ENCODE results near the gene LAYN.

LAYN gene

DNA sequence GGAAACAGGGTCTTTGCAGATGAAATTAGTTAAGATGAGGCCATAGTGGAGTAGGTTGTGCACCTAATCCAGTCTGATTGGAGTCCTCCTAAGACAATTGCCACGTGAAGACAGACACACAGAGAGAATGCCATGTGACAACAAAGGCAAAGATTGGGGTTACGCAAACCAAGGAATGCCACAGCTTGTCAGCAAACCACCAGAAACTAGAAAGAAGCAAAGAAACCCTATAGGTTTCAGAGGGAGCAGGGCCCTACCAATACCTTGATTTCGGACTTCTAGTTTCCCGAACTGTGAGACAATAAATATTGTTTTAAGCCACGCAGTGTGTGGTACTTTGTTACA, 8.2 kb upstream of the LAYN start:
- H3K27me3 Mint-ChIP-seq (ENCODE audit: low read depth) = peaks cover 27% of the 10 kb centered on the region
- H3K36me3 Mint-ChIP-seq (ENCODE audit: low read depth) = no peaks in the 10 kb centered on the region
- no peaks in the 10 kb centered on the region for H3K4me1 Mint-ChIP-seq
- TF ChIP-seq, protein P1, sequence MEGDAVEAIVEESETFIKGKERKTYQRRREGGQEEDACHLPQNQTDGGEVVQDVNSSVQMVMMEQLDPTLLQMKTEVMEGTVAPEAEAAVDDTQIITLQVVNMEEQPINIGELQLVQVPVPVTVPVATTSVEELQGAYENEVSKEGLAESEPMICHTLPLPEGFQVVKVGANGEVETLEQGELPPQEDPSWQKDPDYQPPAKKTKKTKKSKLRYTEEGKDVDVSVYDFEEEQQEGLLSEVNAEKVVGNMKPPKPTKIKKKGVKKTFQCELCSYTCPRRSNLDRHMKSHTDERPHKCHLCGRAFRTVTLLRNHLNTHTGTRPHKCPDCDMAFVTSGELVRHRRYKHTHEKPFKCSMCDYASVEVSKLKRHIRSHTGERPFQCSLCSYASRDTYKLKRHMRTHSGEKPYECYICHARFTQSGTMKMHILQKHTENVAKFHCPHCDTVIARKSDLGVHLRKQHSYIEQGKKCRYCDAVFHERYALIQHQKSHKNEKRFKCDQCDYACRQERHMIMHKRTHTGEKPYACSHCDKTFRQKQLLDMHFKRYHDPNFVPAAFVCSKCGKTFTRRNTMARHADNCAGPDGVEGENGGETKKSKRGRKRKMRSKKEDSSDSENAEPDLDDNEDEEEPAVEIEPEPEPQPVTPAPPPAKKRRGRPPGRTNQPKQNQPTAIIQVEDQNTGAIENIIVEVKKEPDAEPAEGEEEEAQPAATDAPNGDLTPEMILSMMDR (IDR thresholded peaks at IDR 0.05; ENCODE audit: unreplicated experiment in 3 of 3) = no peak
- no peak overlapping the region for H3K27ac Mint-ChIP-seq
- H3K9me3 Mint-ChIP-seq = no peaks in the 10 kb centered on the region
- H3K4me3 Mint-ChIP-seq = no peak overlapping the region

GRCh38 chr11:111535281-111535680, 5.2 kb upstream of the LAYN start:
- Mint-ChIP-seq H3K27ac (no peak overlapping the region), H3K4me3 (no peak overlapping the region), H3K9me3 (no peaks in the 10 kb centered on the region), H3K36me3 (ENCODE audit: low read depth) (no peaks in the 10 kb centered on the region), H3K27me3 (ENCODE audit: low read depth) (peaks cover 56% of the 10 kb centered on the region), H3K4me1 (peaks cover 9% of the 10 kb centered on the region)
- TF ChIP-seq, protein P1 (IDR thresholded peaks at IDR 0.05; ENCODE audit: unreplicated experiment in 3 of 3) = no peak

DNA sequence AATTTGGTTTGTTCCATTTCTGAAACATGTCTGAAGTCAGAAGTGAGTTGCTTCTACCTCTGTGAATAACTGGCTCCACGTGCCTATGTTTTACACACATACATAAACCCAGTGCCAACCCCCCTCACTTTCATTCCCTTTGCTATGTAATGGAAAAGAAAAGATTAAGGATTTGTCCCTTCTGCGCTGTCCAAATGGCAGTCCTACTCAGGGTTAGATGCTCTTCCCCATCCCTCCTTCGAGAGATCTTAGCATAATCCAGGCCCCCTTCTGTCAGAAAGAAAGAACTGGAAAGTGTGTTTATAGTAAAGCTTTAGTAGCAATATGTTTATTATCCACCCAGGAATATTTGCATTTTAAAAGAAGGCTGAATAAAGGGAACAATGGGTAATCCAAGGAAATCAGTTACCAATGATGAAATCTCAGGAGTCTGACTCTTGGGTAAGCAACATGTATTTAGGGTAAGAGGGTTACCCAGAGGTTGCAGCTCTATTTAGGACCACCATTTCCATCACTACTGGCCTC, 3.1 kb upstream of the LAYN start:
- peaks cover 65% of the 10 kb centered on the region for H3K27me3 Mint-ChIP-seq (ENCODE audit: low read depth)
- TF ChIP-seq, protein P1 (IDR thresholded peaks at IDR 0.05; ENCODE audit: unreplicated experiment in 3 of 3) = no peak
- no peak overlapping the region for H3K27ac Mint-ChIP-seq
- peaks cover 15% of the 10 kb centered on the region for H3K4me1 Mint-ChIP-seq
- no peak overlapping the region for H3K4me3 Mint-ChIP-seq
- H3K36me3 Mint-ChIP-seq (ENCODE audit: low read depth) = no peaks in the 10 kb centered on the region
- no peaks in the 10 kb centered on the region for H3K9me3 Mint-ChIP-seq

GRCh38 chr11:111538407-111539114, 2.0 kb upstream of the LAYN start:
- Mint-ChIP-seq H3K4me1 (peaks cover 15% of the 10 kb centered on the region), H3K9me3 (no peaks in the 10 kb centered on the region), H3K36me3 (ENCODE audit: low read depth) (no peaks in the 10 kb centered on the region), H3K4me3 (peak overlapping the region; percentile 14 to 74 (median 36)), H3K27me3 (ENCODE audit: low read depth) (peaks cover 77% of the 10 kb centered on the region), H3K27ac (no peak overlapping the region)
- TF ChIP-seq, protein P1 (IDR thresholded peaks at IDR 0.05; ENCODE audit: unreplicated experiment in 3 of 3) = no peak

DNA sequence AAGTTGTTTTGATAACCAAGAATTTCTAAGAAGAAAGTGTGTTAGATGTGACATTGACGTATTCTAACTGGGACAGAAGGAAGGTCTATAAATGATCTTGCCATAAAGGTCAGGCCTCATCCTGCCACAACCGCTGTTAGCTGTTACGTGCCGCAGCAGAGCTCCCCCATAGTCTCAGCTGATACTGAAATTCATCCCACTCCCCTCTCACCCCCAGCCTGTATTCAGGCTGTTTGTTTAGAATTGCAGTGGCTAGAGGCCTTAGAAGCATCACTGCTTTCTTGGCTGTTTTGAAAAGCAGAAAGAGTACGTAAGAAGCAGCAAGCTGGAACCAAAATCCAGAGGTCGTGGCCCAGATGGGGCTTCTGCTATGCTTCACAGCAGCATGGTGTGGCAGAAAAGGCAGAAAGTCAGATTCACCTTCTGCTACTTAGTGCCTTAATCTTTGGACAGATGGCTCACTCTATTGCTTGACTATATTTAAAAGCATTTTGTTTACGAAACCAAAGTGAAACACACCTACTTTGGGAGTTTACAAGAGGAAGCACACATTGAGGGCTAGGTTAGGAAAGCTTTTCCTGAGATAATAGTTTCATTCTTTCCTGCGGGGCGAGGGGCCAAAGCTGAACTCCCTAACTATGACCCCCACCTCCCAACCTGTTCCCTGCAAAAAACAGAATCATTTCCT, 950 bp upstream of the LAYN start:
- Mint-ChIP-seq H3K9me3 (no peaks in the 10 kb centered on the region), H3K4me1 (peaks cover 15% of the 10 kb centered on the region), H3K27ac (no peak overlapping the region), H3K36me3 (ENCODE audit: low read depth) (no peaks in the 10 kb centered on the region), H3K27me3 (ENCODE audit: low read depth) (peaks cover 78% of the 10 kb centered on the region), H3K4me3 (peak overlapping the region; percentile 63 to 77 (median 74))
- TF ChIP-seq, protein P1 (IDR thresholded peaks at IDR 0.05; ENCODE audit: unreplicated experiment in 3 of 3) = no peak
